Ammon's horn (tissue), 1 donor: ENCODE data around the gene SRRT.
A peak's percentile ranks its signal among the peaks of the same experiment; 100 is the strongest.

Experiments used
- DNase-seq: peaks from one replicate; pipeline ENCODE4 v3.0.0-alpha.2; 2016; ENCODE audit warnings: low spot score

Gene SRRT

GRCh38 chr7:100855515-100855914, 19.4 kb upstream of the SRRT start:
- DNase-seq = no peak

- DNase-seq = no peak
Observed at GRCh38 chr7:100856871-100857282, 18.0 kb upstream of the SRRT start.

- DNase-seq = no peak
Observed at GRCh38 chr7:100859856-100860255, 15.0 kb upstream of the SRRT start.

- DNase-seq = no peak
Observed at GRCh38 chr7:100860702-100861615, 13.9 kb upstream of the SRRT start.

GRCh38 chr7:100861616-100861985, 13.3 kb upstream of the SRRT start:
- no peak for DNase-seq

GRCh38 chr7:100863406-100863950, 11.4 kb upstream of the SRRT start:
- DNase-seq = peak; percentile 60

- DNase-seq = no peak
Observed at GRCh38 chr7:100864263-100864845, 10.5 kb upstream of the SRRT start.

GRCh38 chr7:100865372-100865911, 9.5 kb upstream of the SRRT start:
- DNase-seq = no peak

GRCh38 chr7:100865938-100866728, 8.8 kb upstream of the SRRT start:
- DNase-seq = peak; percentile 87

- no peak for DNase-seq
Observed at GRCh38 chr7:100866729-100867039, 8.2 kb upstream of the SRRT start.

- DNase-seq = peak; percentile 88
Observed at GRCh38 chr7:100867040-100867775, 7.7 kb upstream of the SRRT start, which contains the start of gene TRIP6. Gene TRIP6, plus strand, starts transcription at chr7:100867387. Its CDS starts 111 bp downstream, at chr7:100867498.

GRCh38 chr7:100867776-100868485, 7.0 kb upstream of the SRRT start:
- DNase-seq = no peak

- no peak for DNase-seq
Observed at GRCh38 chr7:100873599-100874299, 1.2 kb upstream of the SRRT start.

- DNase-seq = no peak
Observed at GRCh38 chr7:100874300-100874576, 665 bp upstream of the SRRT start.

GRCh38 chr7:100875356-100875751, 451 bp downstream of the SRRT start:
- no peak for DNase-seq

- DNase-seq = no peak
Observed at GRCh38 chr7:100878013-100878412, 3.1 kb downstream of the SRRT start.

GRCh38 chr7:100878685-100879084, 3.8 kb downstream of the SRRT start:
- no peak for DNase-seq

GRCh38 chr7:100879685-100880261, 4.9 kb downstream of the SRRT start:
- DNase-seq = peak; percentile 71

- peak; percentile 51 for DNase-seq
Observed at GRCh38 chr7:100880645-100881044, 5.7 kb downstream of the SRRT start.

GRCh38 chr7:100881136-100881535, 6.2 kb downstream of the SRRT start:
- DNase-seq = no peak
